ENCODE measurements around the gene KIAA0319L.
"Not testable (repeated sequence)": the region's sequence is repeated elsewhere in the genome, so short reads cannot be mapped to it uniquely, and the experiment has no call there.

The KIAA0319L gene

DNA sequence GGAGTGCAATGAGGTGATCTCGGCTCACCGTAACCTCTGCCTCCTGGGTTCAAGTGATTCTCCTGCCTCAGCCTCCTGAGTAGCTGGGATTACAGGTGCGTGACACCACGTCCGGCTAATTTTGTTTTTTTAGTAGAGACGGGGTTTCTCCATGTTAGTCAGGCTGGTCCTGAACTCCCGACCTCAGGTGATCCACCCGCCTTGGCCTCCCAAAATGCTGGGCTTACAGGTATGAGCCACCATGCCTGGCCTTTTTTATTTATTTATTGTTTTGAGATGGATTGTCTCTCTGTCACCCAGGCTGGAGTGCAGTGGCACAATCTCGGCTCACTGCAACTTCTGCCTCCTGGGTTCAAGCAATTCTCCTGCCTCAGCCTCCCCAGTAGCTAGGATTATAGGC lies 24.4 kb upstream of the KIAA0319L start:
- 92% methylated on average over 9 of the region's 9 CpGs for WGBS
- H4K8ac ChIP-seq (ENCODE audit: low read length) = not testable (repeated sequence)

GRCh38 chr1:35580949-35581388 lies 23.8 kb upstream of the KIAA0319L start:
- Histone ChIP-seq H3K4me2 (ENCODE audit: low read length, poor library complexity, severe bottlenecking) (no peak overlapping the region), H2AFZ (ENCODE audit: low read depth, low read length) (no peak overlapping the region), H2BK15ac (ENCODE audit: low read depth, poor library complexity, severe bottlenecking) (no peak overlapping the region), H3K14ac (ENCODE audit: low read length in 2 of 2) (no peak overlapping the region), H3K4ac (ENCODE audit: low read depth in 1 of 2, low read length in 2 of 2) (no peak overlapping the region), H3K4me1 (ENCODE audit: control insufficient read depth, insufficient read depth, low read depth, low read length) (peaks cover 10% of the 10 kb centered on the region), H3K36me3 (ENCODE audit: control insufficient read depth in 1 of 2, insufficient read depth in 2 of 2, low read depth in 1 of 2, low read length in 2 of 2) (peaks cover 0 to 4% of the 10 kb centered on the region in 2 experiments), H3K79me1 (replicated peaks; ENCODE audit: low read length, poor library complexity, severe bottlenecking) (no peaks in the 10 kb centered on the region), H3K18ac (ENCODE audit: low read depth in 1 of 2, low read length in 2 of 2) (no peak overlapping the region), H4K91ac (ENCODE audit: low read length) (no peak overlapping the region), H2AK5ac (ENCODE audit: low read length, severe bottlenecking) (no peak overlapping the region), H3K27ac (ENCODE audit: low read length, poor library complexity, severe bottlenecking) (no peak overlapping the region), H2BK12ac (ENCODE audit: low read length in 2 of 2) (no peak overlapping the region), H3K23ac (ENCODE audit: low read length in 2 of 2) (no peak overlapping the region), H3K27me3 (ENCODE audit: control insufficient read depth in 1 of 2, insufficient read depth in 1 of 2, low read length in 2 of 2) (peaks cover 18 to 23% of the 10 kb centered on the region in 2 experiments), H2BK120ac (ENCODE audit: low read depth, low read length) (no peak overlapping the region), H3K4me3 (ENCODE audit: insufficient read depth in 1 of 2, low read depth in 1 of 2, low read length in 2 of 2) (no peak overlapping the region), H3K9me3 (ENCODE audit: control insufficient read depth, low read length) (no peaks in the 10 kb centered on the region), H2BK5ac (ENCODE audit: low read depth, low read length, poor library complexity, severe bottlenecking) (no peak overlapping the region), H3K9ac (ENCODE audit: low read length) (no peak overlapping the region), H4K8ac (ENCODE audit: low read length) (no peak overlapping the region)
- no CpG with 5 or more reads among the region's 4 CpGs for WGBS
- no peak for DNase-seq

More for the DNA sequence above, 24.4 kb upstream of the KIAA0319L start:
- not testable (repeated sequence) for H3K79me1 ChIP-seq (replicated peaks; ENCODE audit: low read length, poor library complexity, severe bottlenecking); DNase-seq; H2AK5ac ChIP-seq (ENCODE audit: low read length, severe bottlenecking); H3K4me1 ChIP-seq (ENCODE audit: control insufficient read depth, insufficient read depth, low read depth, low read length); H3K4ac ChIP-seq (ENCODE audit: low read depth in 1 of 2, low read length in 2 of 2); H3K4me3 ChIP-seq (ENCODE audit: insufficient read depth in 1 of 2, low read depth in 1 of 2, low read length in 2 of 2); H2AFZ ChIP-seq (ENCODE audit: low read depth, low read length); H4K91ac ChIP-seq (ENCODE audit: low read length); H2BK12ac ChIP-seq (ENCODE audit: low read length in 2 of 2); H3K9ac ChIP-seq (ENCODE audit: low read length); H3K9me3 ChIP-seq (ENCODE audit: control insufficient read depth, low read length); H3K23ac ChIP-seq (ENCODE audit: low read length in 2 of 2); H3K27ac ChIP-seq (ENCODE audit: low read length, poor library complexity, severe bottlenecking); H3K4me2 ChIP-seq (ENCODE audit: low read length, poor library complexity, severe bottlenecking); H3K36me3 ChIP-seq (ENCODE audit: control insufficient read depth in 1 of 2, insufficient read depth in 2 of 2, low read depth in 1 of 2, low read length in 2 of 2); H2BK5ac ChIP-seq (ENCODE audit: low read depth, low read length, poor library complexity, severe bottlenecking); H2BK120ac ChIP-seq (ENCODE audit: low read depth, low read length); H3K14ac ChIP-seq (ENCODE audit: low read length in 2 of 2); H2BK15ac ChIP-seq (ENCODE audit: low read depth, poor library complexity, severe bottlenecking); H3K18ac ChIP-seq (ENCODE audit: low read depth in 1 of 2, low read length in 2 of 2)
- H3K27me3 ChIP-seq (ENCODE audit: control insufficient read depth in 1 of 2, insufficient read depth in 1 of 2, low read length in 2 of 2) = peaks cover 11 to 17% of the 10 kb centered on the region in 2 experiments

DNA sequence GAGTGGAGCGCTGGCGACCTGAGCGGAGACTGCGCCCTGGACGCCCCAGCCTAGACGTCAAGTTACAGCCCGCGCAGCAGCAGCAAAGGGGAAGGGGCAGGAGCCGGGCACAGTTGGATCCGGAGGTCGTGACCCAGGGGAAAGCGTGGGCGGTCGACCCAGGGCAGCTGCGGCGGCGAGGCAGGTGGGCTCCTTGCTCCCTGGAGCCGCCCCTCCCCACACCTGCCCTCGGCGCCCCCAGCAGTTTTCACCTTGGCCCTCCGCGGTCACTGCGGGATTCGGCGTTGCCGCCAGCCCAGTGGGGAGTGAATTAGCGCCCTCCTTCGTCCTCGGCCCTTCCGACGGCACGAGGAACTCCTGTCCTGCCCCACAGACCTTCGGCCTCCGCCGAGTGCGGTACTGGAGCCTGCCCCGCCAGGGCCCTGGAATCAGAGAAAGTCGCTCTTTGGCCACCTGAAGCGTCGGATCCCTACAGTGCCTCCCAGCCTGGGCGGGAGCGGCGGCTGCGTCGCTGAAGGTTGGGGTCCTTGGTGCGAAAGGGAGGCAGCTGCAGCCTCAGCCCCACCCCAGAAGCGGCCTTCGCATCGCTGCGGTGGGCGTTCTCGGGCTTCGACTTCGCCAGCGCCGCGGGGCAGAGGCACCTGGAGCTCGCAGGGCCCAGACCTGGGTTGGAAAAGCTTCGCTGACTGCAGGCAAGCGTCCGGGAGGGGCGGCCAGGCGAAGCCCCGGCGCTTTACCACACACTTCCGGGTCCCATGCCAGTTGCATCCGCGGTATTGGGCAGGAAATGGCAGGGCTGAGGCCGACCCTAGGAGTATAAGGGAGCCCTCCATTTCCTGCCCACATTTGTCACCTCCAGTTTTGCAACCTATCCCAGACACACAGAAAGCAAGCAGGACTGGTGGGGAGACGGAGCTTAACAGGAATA lies 20.1 kb upstream of the KIAA0319L start:
- Histone ChIP-seq H3K18ac (ENCODE audit: low read depth in 1 of 2, low read length in 2 of 2) (peak overlapping the region; percentile 70 to 77), H3K9ac (ENCODE audit: low read length) (peak overlapping the region; percentile 51), H3K4ac (ENCODE audit: low read depth in 1 of 2, low read length in 2 of 2) (peak overlapping the region in 1 of 2 experiments; percentile 47), H3K14ac (ENCODE audit: low read length in 2 of 2) (peak overlapping the region in 1 of 2 experiments; percentile 73), H2AFZ (ENCODE audit: low read depth, low read length) (peak overlapping the region; percentile 31), H2BK15ac (ENCODE audit: low read depth, poor library complexity, severe bottlenecking) (no peak overlapping the region), H2AK5ac (ENCODE audit: low read length, severe bottlenecking) (no peak overlapping the region), H4K8ac (ENCODE audit: low read length) (peak overlapping the region; percentile 94), H2BK5ac (ENCODE audit: low read depth, low read length, poor library complexity, severe bottlenecking) (no peak overlapping the region), H3K4me3 (ENCODE audit: insufficient read depth in 1 of 2, low read depth in 1 of 2, low read length in 2 of 2) (peak overlapping the region; percentile 48 to 64), H3K4me2 (ENCODE audit: low read length, poor library complexity, severe bottlenecking) (peak overlapping the region; percentile 66), H4K91ac (ENCODE audit: low read length) (peak overlapping the region; percentile 74), H3K27ac (ENCODE audit: low read length, poor library complexity, severe bottlenecking) (no peak overlapping the region), H3K4me1 (ENCODE audit: control insufficient read depth, insufficient read depth, low read depth, low read length) (peaks cover 22% of the 10 kb centered on the region), H3K23ac (ENCODE audit: low read length in 2 of 2) (no peak overlapping the region), H2BK12ac (ENCODE audit: low read length in 2 of 2) (no peak overlapping the region), H3K79me1 (replicated peaks; ENCODE audit: low read length, poor library complexity, severe bottlenecking) (no peaks in the 10 kb centered on the region), H2BK120ac (ENCODE audit: low read depth, low read length) (peak overlapping the region; percentile 27), H3K36me3 (ENCODE audit: control insufficient read depth in 1 of 2, insufficient read depth in 2 of 2, low read depth in 1 of 2, low read length in 2 of 2) (peaks cover 0 to 4% of the 10 kb centered on the region in 2 experiments), H3K9me3 (ENCODE audit: control insufficient read depth, low read length) (no peaks in the 10 kb centered on the region), H3K27me3 (ENCODE audit: control insufficient read depth in 1 of 2, insufficient read depth in 1 of 2, low read length in 2 of 2) (peaks cover 49 to 54% of the 10 kb centered on the region in 2 experiments)
- 9% methylated on average over 67 of the region's 70 CpGs for WGBS
- peak; percentile 37 for DNase-seq

- not testable (repeated sequence) for H2BK12ac ChIP-seq (ENCODE audit: low read length in 2 of 2)
Observed at GRCh38 chr1:35576766-35577070, 19.5 kb upstream of the KIAA0319L start.

More at GRCh38 chr1:35576766-35577070, 19.5 kb upstream of the KIAA0319L start:
- not testable (repeated sequence) for H2BK5ac ChIP-seq (ENCODE audit: low read depth, low read length, poor library complexity, severe bottlenecking); H3K9me3 ChIP-seq (ENCODE audit: control insufficient read depth, low read length); H2AK5ac ChIP-seq (ENCODE audit: low read length, severe bottlenecking); DNase-seq; H3K4ac ChIP-seq (ENCODE audit: low read depth in 1 of 2, low read length in 2 of 2); H3K14ac ChIP-seq (ENCODE audit: low read length in 2 of 2); H2AFZ ChIP-seq (ENCODE audit: low read depth, low read length); H2BK15ac ChIP-seq (ENCODE audit: low read depth, poor library complexity, severe bottlenecking); H3K27ac ChIP-seq (ENCODE audit: low read length, poor library complexity, severe bottlenecking); H3K9ac ChIP-seq (ENCODE audit: low read length); H3K18ac ChIP-seq (ENCODE audit: low read depth in 1 of 2, low read length in 2 of 2); H2BK120ac ChIP-seq (ENCODE audit: low read depth, low read length); H3K4me2 ChIP-seq (ENCODE audit: low read length, poor library complexity, severe bottlenecking); H4K91ac ChIP-seq (ENCODE audit: low read length); H3K4me3 ChIP-seq (ENCODE audit: insufficient read depth in 1 of 2, low read depth in 1 of 2, low read length in 2 of 2); H3K36me3 ChIP-seq (ENCODE audit: control insufficient read depth in 1 of 2, insufficient read depth in 2 of 2, low read depth in 1 of 2, low read length in 2 of 2); H4K8ac ChIP-seq (ENCODE audit: low read length); H3K79me1 ChIP-seq (replicated peaks; ENCODE audit: low read length, poor library complexity, severe bottlenecking); H3K23ac ChIP-seq (ENCODE audit: low read length in 2 of 2)
- H3K27me3 ChIP-seq (ENCODE audit: control insufficient read depth in 1 of 2, insufficient read depth in 1 of 2, low read length in 2 of 2) = peaks cover 55 to 60% of the 10 kb centered on the region in 2 experiments
- H3K4me1 ChIP-seq (ENCODE audit: control insufficient read depth, insufficient read depth, low read depth, low read length) = peaks cover 22% of the 10 kb centered on the region
- WGBS = 9% methylated on average over 20 of the region's 37 CpGs

All from mesenchymal stem cell (in vitro differentiated cells and primary cell).